Osteoblast (primary cell): Measurements from ENCODE around the gene ABCB9. TPM values are rescaled to one million over a fixed set of nuclear protein-coding genes. Genes with fewer than 3 reads are reported as not detected.
A peak's percentile ranks its signal among the peaks of the same experiment; 100 is the strongest.

ENCODE experiments used
- DNase-seq: peaks from one replicate; pipeline ENCODE4 v3.0.0; 2011; ENCODE audit warnings: low spot score, mixed read lengths; ENCODE audit not compliant: insufficient read length; ENCODE audit errors: missing footprints
- H2AFZ ChIP-seq: 2 replicates; pipeline ENCODE4 v1.6.0; 2011; ENCODE audit warnings: mild to moderate bottlenecking, low read length
- H3K27ac ChIP-seq: 2 replicates; pipeline ENCODE4 v1.5.1; 2011; ENCODE audit warnings: mild to moderate bottlenecking, low read depth, low read length, moderate library complexity
- H3K27me3 ChIP-seq: 2 replicates; pipeline ENCODE4 v1.6.0; 2012; ENCODE audit warnings: mild to moderate bottlenecking, control low read depth, inconsistent platforms, low read length, moderate library complexity; ENCODE audit not compliant: insufficient read depth
- H3K36me3 ChIP-seq: 2 replicates; pipeline ENCODE4 v1.5.1; 2011; ENCODE audit warnings: mild to moderate bottlenecking, low read length, control low read depth, moderate library complexity; ENCODE audit not compliant: insufficient read depth
- H3K4me1 ChIP-seq: 2 replicates; pipeline ENCODE4 v1.5.1; 2011; ENCODE audit warnings: mild to moderate bottlenecking, low read length, control low read depth, moderate library complexity; ENCODE audit not compliant: insufficient read depth
- H3K4me2 ChIP-seq: 2 replicates; pipeline ENCODE4 v1.6.0; 2011; ENCODE audit warnings: mild to moderate bottlenecking, low read length; ENCODE audit not compliant: insufficient read depth
- H3K4me3 ChIP-seq: fragments of 200-600 bp; sonication (generic); 3 replicates; pipeline ENCODE4 v1.5.1; 2012; ENCODE audit warnings: mild to moderate bottlenecking, low read length, inconsistent platforms; ENCODE audit not compliant: insufficient read depth
- H3K79me2 ChIP-seq: 2 replicates; pipeline ENCODE4 v1.6.0; 2012; ENCODE audit warnings: mild to moderate bottlenecking, low read length, control low read depth, inconsistent platforms; ENCODE audit not compliant: insufficient read depth
- H3K9me3 ChIP-seq: 2 replicates; pipeline ENCODE4 v1.5.1; 2011; ENCODE audit warnings: low read depth, low read length, control low read depth
- H4K20me1 ChIP-seq: 2 replicates; pipeline ENCODE4 v1.6.0; 2012; ENCODE audit warnings: mild to moderate bottlenecking, low read length, control low read depth; ENCODE audit not compliant: insufficient read depth
- CTCF ChIP-seq: IDR thresholded peaks from 2 replicates; pipeline ENCODE4 v1.5.1; 2011; ENCODE audit warnings: mild to moderate bottlenecking, low read depth, low read length, moderate library complexity; ENCODE audit errors: extremely low read depth
- total RNA-seq: library from RNA; depleted of rRNA; stranded (reverse); fragments of >200 nt; gene quantifications from 2 replicates; pipeline ENCODE4 v1.2.3, GENCODE V29; 2012

The ABCB9 gene
- total RNA-seq, 1 donor = 11.9 TPM

DNA sequence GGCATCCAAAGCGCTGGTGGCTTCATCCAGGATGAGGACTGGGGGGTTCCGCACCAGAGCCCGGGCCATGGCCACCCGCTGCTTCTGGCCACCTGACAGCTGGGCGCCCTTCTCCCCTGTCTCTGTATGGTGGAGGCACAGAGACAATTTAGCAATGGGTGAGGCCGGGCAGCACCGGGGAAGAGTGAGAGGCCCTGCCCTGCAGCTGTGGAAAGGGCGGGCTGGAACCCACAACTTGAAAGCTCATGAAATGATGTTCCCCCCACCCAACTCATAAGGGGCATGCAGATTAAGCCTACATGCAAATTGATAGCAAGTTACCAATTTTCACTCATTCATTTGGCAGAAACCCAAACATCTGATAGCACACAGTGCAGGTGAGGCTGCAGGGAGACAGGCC lies 34.1 kb downstream of the ABCB9 start:
- Histone ChIP-seq H3K36me3 (peaks cover 12% of the 10 kb centered on the region), H3K4me3 (no peak overlapping the region), H4K20me1 (no peaks in the 10 kb centered on the region), H3K4me1 (no peaks in the 10 kb centered on the region), H3K27me3 (no peaks in the 10 kb centered on the region), H3K79me2 (no peaks in the 10 kb centered on the region), H3K27ac (no peak overlapping the region), H2AFZ (no peak overlapping the region), H3K4me2 (no peak overlapping the region), H3K9me3 (no peaks in the 10 kb centered on the region)
- no peak for TF ChIP-seq CTCF
- DNase-seq = no peak

DNA sequence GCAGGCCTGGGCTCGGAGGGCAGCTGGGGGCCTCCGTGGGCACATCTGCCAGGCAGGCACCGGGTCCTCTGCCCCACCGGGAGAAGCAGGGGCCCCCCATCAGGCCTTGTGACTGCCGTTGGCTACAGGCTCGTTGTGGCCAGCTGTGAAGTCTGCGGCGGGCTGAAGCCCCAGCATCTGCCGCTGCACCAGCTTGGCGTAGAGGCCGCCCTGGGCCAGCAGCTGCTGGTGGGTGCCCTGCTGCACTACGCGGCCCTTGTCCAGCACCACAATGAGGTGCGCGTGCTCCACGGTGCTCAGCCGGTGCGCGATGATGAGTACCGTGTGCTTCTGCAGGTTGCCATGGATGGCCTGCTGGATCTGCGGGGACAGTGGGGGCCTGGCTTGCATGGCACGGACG lies 36.5 kb downstream of the ABCB9 start:
- Histone ChIP-seq H3K36me3 (peaks cover 8% of the 10 kb centered on the region), H3K4me2 (no peak overlapping the region), H4K20me1 (no peaks in the 10 kb centered on the region), H3K27ac (no peak overlapping the region), H3K79me2 (no peaks in the 10 kb centered on the region), H3K27me3 (no peaks in the 10 kb centered on the region), H3K4me3 (no peak overlapping the region), H3K4me1 (no peaks in the 10 kb centered on the region), H2AFZ (no peak overlapping the region), H3K9me3 (no peaks in the 10 kb centered on the region)
- no peak for DNase-seq
- TF ChIP-seq CTCF = no peak

DNA sequence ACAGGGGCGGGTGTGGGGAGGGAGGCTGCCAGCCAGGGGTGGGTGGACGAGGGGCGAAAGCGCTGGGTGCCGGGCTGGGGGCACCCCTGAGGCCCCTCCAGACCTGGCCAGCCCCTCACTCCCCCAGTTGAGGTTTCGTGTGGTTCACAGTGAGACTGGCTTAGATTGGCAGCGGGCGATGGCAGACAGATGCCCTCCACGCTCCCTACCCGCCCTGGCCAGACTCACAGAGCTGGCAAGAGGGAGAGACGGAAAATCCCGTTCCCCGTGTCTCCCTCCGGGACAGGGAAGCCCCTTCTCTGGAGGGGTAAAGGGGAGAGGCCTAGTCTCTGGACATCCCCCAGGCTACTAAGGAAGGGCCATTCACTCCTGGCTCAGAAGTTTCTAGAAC lies 37.1 kb downstream of the ABCB9 start:
- Histone ChIP-seq H3K4me2 (no peak overlapping the region), H4K20me1 (no peaks in the 10 kb centered on the region), H3K79me2 (no peaks in the 10 kb centered on the region), H3K4me3 (no peak overlapping the region), H2AFZ (no peak overlapping the region), H3K36me3 (peaks cover 8% of the 10 kb centered on the region), H3K4me1 (no peaks in the 10 kb centered on the region), H3K27ac (no peak overlapping the region), H3K9me3 (no peaks in the 10 kb centered on the region), H3K27me3 (no peaks in the 10 kb centered on the region)
- no peak for TF ChIP-seq CTCF
- DNase-seq = peak; percentile 34

DNA sequence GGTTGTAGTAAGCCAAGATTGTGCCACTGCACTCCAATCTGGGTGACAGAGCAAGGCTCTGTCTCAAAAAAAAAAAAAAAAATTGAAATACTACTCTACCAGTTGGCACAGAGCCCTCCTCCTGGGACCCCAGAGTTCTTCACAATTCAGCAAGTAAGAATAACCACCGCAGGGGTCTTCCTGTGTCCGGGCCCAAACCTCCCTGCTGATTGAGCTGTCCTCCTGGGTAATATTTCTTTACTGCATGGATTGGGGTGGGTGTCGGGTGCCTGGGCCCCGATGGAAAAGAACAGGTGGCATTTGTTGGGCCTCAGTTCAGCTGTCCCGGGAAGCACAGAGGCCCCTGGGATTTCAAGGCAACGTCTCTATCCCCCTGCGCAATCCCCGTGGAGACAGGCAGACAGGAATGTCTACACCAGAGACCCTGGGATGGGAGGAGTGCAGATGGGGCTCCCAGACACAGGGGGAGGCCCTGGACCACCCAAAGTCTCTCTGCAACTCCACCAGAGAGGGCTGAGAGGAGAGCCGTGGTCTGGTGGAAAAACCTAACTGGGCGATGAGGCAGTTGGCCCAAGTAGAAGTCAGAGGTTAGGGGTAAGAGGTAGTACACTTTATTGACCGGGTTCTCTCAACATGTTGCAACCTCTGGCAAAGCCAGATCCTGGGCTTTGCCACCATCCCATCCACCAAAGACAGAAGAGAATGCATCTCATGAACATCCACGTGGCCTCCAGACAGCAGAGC lies 37.7 kb downstream of the ABCB9 start:
- Histone ChIP-seq H3K4me2 (no peak overlapping the region), H2AFZ (no peak overlapping the region), H4K20me1 (no peaks in the 10 kb centered on the region), H3K79me2 (no peaks in the 10 kb centered on the region), H3K36me3 (peaks cover 8% of the 10 kb centered on the region), H3K27ac (no peak overlapping the region), H3K4me3 (no peak overlapping the region), H3K4me1 (no peaks in the 10 kb centered on the region), H3K9me3 (no peaks in the 10 kb centered on the region), H3K27me3 (no peaks in the 10 kb centered on the region)
- DNase-seq = peak; percentile 31
- TF ChIP-seq CTCF = no peak
